Fibroblast of villous mesenchyme (primary cell): ENCODE data around the gene MSRB1. TPM values are rescaled to one million over a fixed set of nuclear protein-coding genes. Genes with fewer than 3 reads are reported as not detected.
A peak's percentile ranks its signal among the peaks of the same experiment; 100 is the strongest.
"Not testable (repeated sequence)": the region's sequence is repeated elsewhere in the genome, so short reads cannot be mapped to it uniquely, and the experiment has no call there.

ENCODE experiments used
- DNase-seq: peaks from one replicate; pipeline ENCODE4 v3.0.0-alpha.2; 2010; ENCODE audit warnings: low read depth
- H3K4me3 ChIP-seq: 2 replicates; pipeline ENCODE4 v1.5.1; 2011; ENCODE audit warnings: low read depth, mild to moderate bottlenecking, low read length
- CTCF ChIP-seq: IDR thresholded peaks from 2 replicates; pipeline ENCODE4 v1.5.1; 2012; ENCODE audit warnings: low read depth, mild to moderate bottlenecking, low read length; ENCODE audit not compliant: insufficient read depth
- total RNA-seq: library from RNA; depleted of rRNA; stranded (reverse); fragments of >200 nt; gene quantifications from 2 replicates; pipeline ENCODE4 v1.2.3, GENCODE V29; 2012

Gene MSRB1
- total RNA-seq, 1 donor, result 14.2 TPM

DNA sequence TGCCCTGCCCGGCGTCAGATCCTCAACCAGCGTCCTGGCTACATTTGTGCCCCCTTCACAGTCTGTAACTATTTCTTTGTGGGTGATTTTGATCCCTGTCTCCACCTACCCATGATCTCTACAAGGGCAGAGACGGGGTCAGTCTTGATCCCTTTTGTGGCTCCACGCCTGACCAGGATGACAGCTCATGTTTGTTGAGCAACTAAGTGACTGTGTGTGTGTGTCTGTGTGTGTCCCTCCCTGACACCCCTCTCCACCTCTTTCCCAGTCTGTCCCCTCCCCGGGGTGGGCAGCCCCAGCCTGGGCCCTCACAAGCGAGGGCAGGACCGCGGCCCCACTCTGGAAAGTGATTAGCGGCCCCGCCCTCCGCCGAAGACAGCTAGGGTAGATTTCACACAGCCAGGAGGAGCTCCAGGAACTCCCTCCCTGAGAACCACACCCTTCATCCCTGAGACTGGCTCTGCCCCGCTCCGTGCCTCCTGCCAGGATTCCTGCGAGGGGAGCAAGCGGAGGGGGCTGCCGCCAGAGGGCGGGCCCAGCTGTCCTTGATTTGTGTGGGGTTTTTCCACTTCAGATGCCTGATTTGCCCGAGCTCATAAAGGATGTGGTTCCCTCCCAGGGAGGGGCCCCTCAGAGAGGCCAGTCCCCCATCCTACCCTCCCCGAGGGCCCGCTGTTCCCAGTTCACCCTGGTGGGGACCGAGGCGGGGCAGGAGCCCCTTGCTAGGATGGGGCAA lies 19.5 kb downstream of the MSRB1 start:
- TF ChIP-seq CTCF, result peak; percentile 48
- no peak overlapping the region for H3K4me3 ChIP-seq
- peak; percentile 76 for DNase-seq

- no peak for DNase-seq
- no peak for TF ChIP-seq CTCF
- no peak overlapping the region for H3K4me3 ChIP-seq
Measured at GRCh38 chr16:1922357-1922756, 20.6 kb downstream of the MSRB1 start.

- no peak for TF ChIP-seq CTCF
- no peak overlapping the region for H3K4me3 ChIP-seq
- DNase-seq, result no peak
Measured at GRCh38 chr16:1920727-1921171, 22.2 kb downstream of the MSRB1 start.

GRCh38 chr16:1920122-1920521 lies 22.9 kb downstream of the MSRB1 start:
- not testable (repeated sequence) for DNase-seq, H3K4me3 ChIP-seq

GRCh38 chr16:1919327-1919998 lies 23.5 kb downstream of the MSRB1 start:
- TF ChIP-seq CTCF, result no peak
- no peak for DNase-seq
- no peak overlapping the region for H3K4me3 ChIP-seq

DNA sequence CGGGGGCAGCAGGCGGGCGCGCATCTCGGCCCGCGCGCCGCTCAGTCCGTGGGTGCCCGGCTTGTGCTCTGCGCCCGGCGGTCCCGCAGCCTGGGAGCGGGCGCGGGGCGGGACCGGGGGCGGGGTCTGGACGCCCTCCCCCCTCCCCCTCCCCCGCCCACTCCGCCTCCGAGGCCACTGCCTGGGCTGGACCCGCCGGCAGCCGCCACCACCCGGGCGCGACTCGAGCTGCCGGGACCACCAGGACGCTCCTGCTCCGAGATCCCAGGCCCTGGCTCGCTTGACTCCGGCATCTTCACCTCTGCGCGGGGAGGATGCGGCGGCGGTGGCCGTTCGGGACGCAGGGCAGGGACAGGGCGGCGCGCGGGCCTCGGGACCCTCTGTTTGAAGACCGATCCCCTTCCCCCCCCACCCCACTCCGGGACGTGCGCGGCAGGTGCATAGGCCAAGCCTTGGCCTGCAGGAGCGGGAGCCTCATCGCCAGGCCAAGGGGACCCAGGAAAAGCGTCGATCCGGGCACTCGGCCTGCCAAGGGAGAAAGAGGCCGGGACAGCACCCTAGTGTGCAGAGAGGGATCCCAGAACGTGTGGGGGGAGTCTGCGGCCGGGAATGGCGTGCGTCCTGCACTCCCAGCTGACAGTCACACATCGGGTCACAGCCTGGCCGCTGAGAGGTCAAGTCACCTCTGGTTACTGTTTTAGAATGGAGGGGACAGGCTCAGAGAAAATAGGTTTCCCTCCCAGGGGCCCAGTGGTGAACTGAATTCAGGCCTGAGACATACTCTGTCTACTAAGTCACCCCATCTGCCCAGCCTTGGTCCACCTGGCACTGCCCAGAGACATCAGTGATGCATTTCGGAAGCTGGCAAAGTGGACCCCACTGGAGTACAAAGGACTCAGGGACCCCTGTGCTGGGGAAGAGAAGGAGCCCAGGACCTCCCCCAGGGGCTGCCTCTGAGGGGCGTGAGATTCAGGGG lies 24.4 kb downstream of the MSRB1 start, which contains the start of gene HS3ST6:
Gene HS3ST6 (minus strand): TSS at position 65 of the 976 bp plus-strand sequence. CDS start 92 bp downstream, outside the sequence.
- TF ChIP-seq CTCF, result no peak
- no peak for DNase-seq
- H3K4me3 ChIP-seq, result no peak within 1 kb of the TSS
